H1 (cell line): ENCODE data around the gene MRPL50. TPM values are rescaled to one million over a fixed set of nuclear protein-coding genes. Genes with fewer than 3 reads are reported as not detected.

ENCODE experiments used
- CTCF ChIA-PET: fragments of 300-600 bp; sonication (Branson Sonifier 250); formaldehyde crosslinking; loops from one replicate; lab custom pipeline; 2021; ENCODE audit not compliant: partially characterized antibody; lab: Charles Lee
- POLR2A ChIA-PET: fragments of 300-600 bp; sonication (Branson Sonifier 250); formaldehyde crosslinking; loops from one replicate; lab custom pipeline; 2021; ENCODE audit warnings: inconsistent platforms; ENCODE audit not compliant: partially characterized antibody; lab: Charles Lee
- DNase-seq, 2 experiments: peaks; one replicate each; pipeline versions ENCODE4 v3.0.0 to v3.0.0-alpha.2; 2010 to 2022; ENCODE audit warnings: low spot score in 2 of 2, low read depth in 1 of 2, mixed read lengths in 1 of 2
- FAIRE-seq: peaks from 2 replicates; lab custom pipeline; 2011; peaks lifted over from hg19 to GRCh38; lab: Jason Lieb, UNC
- H2AFZ ChIP-seq: 2 replicates; pipeline ENCODE4 v1.8.1; 2012; ENCODE audit warnings: low read length, inconsistent platforms
- H2AK5ac ChIP-seq: 2 replicates; pipeline ENCODE4 v1.6.1; 2013; ENCODE audit warnings: low read depth, low read length
- H2BK120ac ChIP-seq: replicated peaks from 2 replicates; pipeline ENCODE3; 2013; ENCODE audit warnings: low read depth, low read length, inconsistent platforms
- H2BK12ac ChIP-seq: 2 replicates; pipeline ENCODE4 v1.6.1; 2013; ENCODE audit warnings: low read depth, low read length
- H2BK15ac ChIP-seq: 2 replicates; pipeline ENCODE4 v1.6.1; 2013; ENCODE audit warnings: low read length
- H2BK20ac ChIP-seq: 2 replicates; pipeline ENCODE4 v1.6.1; 2013; ENCODE audit warnings: low read length
- H2BK5ac ChIP-seq: 2 replicates; pipeline ENCODE4 v1.6.1; 2013; ENCODE audit warnings: low read depth, low read length
- H3K14ac ChIP-seq: 2 replicates; pipeline ENCODE4 v1.6.1; 2013; ENCODE audit warnings: inconsistent platforms; ENCODE audit not compliant: insufficient read length
- H3K18ac ChIP-seq: 2 replicates; pipeline ENCODE4 v1.6.1; 2013; ENCODE audit warnings: low read length; ENCODE audit errors: extremely low read depth
- H3K23ac ChIP-seq: 2 replicates; pipeline ENCODE4 v1.6.1; 2013; ENCODE audit warnings: inconsistent platforms; ENCODE audit not compliant: insufficient read length
- H3K23me2 ChIP-seq: 2 replicates; pipeline ENCODE4 v1.6.1; 2013; ENCODE audit warnings: low read depth, low read length
- H3K27ac ChIP-seq: 2 replicates; pipeline ENCODE4 v1.6.1; 2011; ENCODE audit warnings: low read depth, low read length, inconsistent platforms
- H3K27me3 ChIP-seq, 4 experiments: replicated peaks in 1 of 4; 1 replicate in 1 of 4; 2 replicates in 3 of 4; pipeline versions ENCODE4 v1.6.1 to v1.8.1; 2011 to 2013; ENCODE audit warnings: low read length in 3 of 4, mild to moderate bottlenecking in 3 of 4, inconsistent platforms in 2 of 4, mixed read lengths in 2 of 4, moderate library complexity in 1 of 4; ENCODE audit not compliant: control insufficient read depth in 3 of 4, insufficient read depth in 3 of 4; ENCODE audit errors: extremely low read depth in 1 of 4
- H3K36me3 ChIP-seq, 4 experiments: 2 replicates each; pipeline versions ENCODE4 v1.6.1 to v1.8.1; 2011 to 2013; ENCODE audit warnings: mild to moderate bottlenecking in 4 of 4, low read length in 3 of 4, moderate library complexity in 2 of 4, control low read depth in 1 of 4, inconsistent platforms in 1 of 4; ENCODE audit not compliant: insufficient read depth in 4 of 4, control insufficient read depth in 2 of 4
- H3K4ac ChIP-seq: replicated peaks from 2 replicates; pipeline ENCODE3; 2013; ENCODE audit warnings: low read length, low read depth, mixed read lengths, inconsistent platforms; ENCODE audit not compliant: insufficient read length
- H3K4me1 ChIP-seq, 4 experiments: replicated peaks in 1 of 4; 1 replicate in 1 of 4; 2 replicates in 3 of 4; pipeline versions ENCODE4 v1.6.1 to v1.8.1; 2011 to 2013; ENCODE audit warnings: low read length in 3 of 4, inconsistent platforms in 2 of 4, mixed read lengths in 1 of 4; ENCODE audit not compliant: insufficient read depth in 4 of 4, control insufficient read depth in 3 of 4
- H3K4me2 ChIP-seq, 2 experiments: 2 replicates each; pipeline versions ENCODE4 v1.6.1 to v1.8.1; 2011 to 2013; ENCODE audit warnings: low read depth in 2 of 2, low read length in 2 of 2, control low read depth in 1 of 2, inconsistent platforms in 1 of 2, mild to moderate bottlenecking in 1 of 2; ENCODE audit not compliant: insufficient read depth in 1 of 2
- H3K4me3 ChIP-seq, 4 experiments: fragments of 200-600, 300-600 bp in 1 of 4; sonication (generic), shearing (Covaris generic), sonication (Bioruptor Twin) in 1 of 4; 2 replicates each; pipeline versions ENCODE4 v1.5.1 to v1.8.1; 2011 to 2016; ENCODE audit warnings: low read length in 4 of 4, low read depth in 3 of 4, control low read depth in 2 of 4, inconsistent platforms in 2 of 4, mild to moderate bottlenecking in 2 of 4, mixed read lengths in 1 of 4, moderate library complexity in 1 of 4; ENCODE audit not compliant: insufficient read depth in 2 of 4; ENCODE audit errors: extremely low read depth in 1 of 4
- H3K56ac ChIP-seq: replicated peaks from 2 replicates; pipeline ENCODE3; 2013; ENCODE audit warnings: low read depth, mild to moderate bottlenecking, mixed read lengths, low read length, inconsistent platforms; ENCODE audit not compliant: insufficient read length
- H3K79me1 ChIP-seq: 2 replicates; pipeline ENCODE4 v1.6.1; 2013; ENCODE audit warnings: low read depth, low read length, control low read depth
- H3K79me2 ChIP-seq, 2 experiments: 2 replicates each; pipeline versions ENCODE4 v1.6.1 to v1.8.1; 2012 to 2013; ENCODE audit warnings: low read length in 2 of 2, mild to moderate bottlenecking in 2 of 2, inconsistent platforms in 1 of 2; ENCODE audit not compliant: insufficient read depth in 2 of 2, control insufficient read depth in 1 of 2
- H3K9ac ChIP-seq, 4 experiments: replicated peaks in 1 of 4; 1 replicate in 1 of 4; 2 replicates in 3 of 4; pipeline versions ENCODE4 v1.6.1 to v1.8.1; 2011 to 2013; ENCODE audit warnings: low read depth in 3 of 4, low read length in 3 of 4, control low read depth in 2 of 4, mild to moderate bottlenecking in 2 of 4, moderate library complexity in 2 of 4, inconsistent platforms in 1 of 4; ENCODE audit errors: extremely low read depth in 1 of 4
- H3K9me3 ChIP-seq, 2 experiments: 2 replicates each; pipeline versions ENCODE4 v1.6.1 to v1.8.1; 2012 to 2013; ENCODE audit warnings: mild to moderate bottlenecking in 2 of 2, moderate library complexity in 2 of 2, control low read depth in 1 of 2, inconsistent platforms in 1 of 2, low read depth in 1 of 2, low read length in 1 of 2, mixed read lengths in 1 of 2; ENCODE audit not compliant: insufficient read depth in 2 of 2
- H4K20me1 ChIP-seq, 2 experiments: replicated peaks in 1 of 2; 2 replicates each; pipeline versions ENCODE3 to v1.8.1; 2011 to 2013; ENCODE audit warnings: inconsistent platforms in 2 of 2, low read length in 2 of 2, mild to moderate bottlenecking in 1 of 2; ENCODE audit not compliant: insufficient read depth in 2 of 2, control insufficient read depth in 1 of 2
- H4K5ac ChIP-seq: 2 replicates; pipeline ENCODE4 v1.6.1; 2013; ENCODE audit warnings: low read length, low read depth, mixed read lengths, inconsistent platforms; ENCODE audit not compliant: insufficient read length
- H4K8ac ChIP-seq: 2 replicates; pipeline ENCODE4 v1.8.0; 2013; ENCODE audit warnings: mild to moderate bottlenecking, moderate library complexity, low read length, inconsistent platforms; ENCODE audit not compliant: insufficient read depth; ENCODE audit errors: extremely low read depth
- H4K91ac ChIP-seq: replicated peaks from 2 replicates; pipeline ENCODE3; 2013; ENCODE audit warnings: low read length, mixed read lengths, inconsistent platforms; ENCODE audit not compliant: insufficient read length
- BCL11A ChIP-seq, 2 experiments: IDR thresholded peaks; one replicate each; pipeline ENCODE4 v1.6.1; 2011; ENCODE audit warnings: low read depth in 2 of 2, low read length in 2 of 2, mild to moderate bottlenecking in 2 of 2
- CEBPB ChIP-seq: IDR thresholded peaks from 2 replicates; pipeline ENCODE4 v1.6.1; 2012; ENCODE audit warnings: low read depth, low read length
- CHD1 ChIP-seq: IDR thresholded peaks from 2 replicates; pipeline ENCODE4 v1.6.1; 2012; ENCODE audit warnings: low read depth, low read length, improper control_type of control experiment
- GABPA ChIP-seq: IDR thresholded peaks from 2 replicates; pipeline ENCODE4 v1.6.1; 2011; ENCODE audit warnings: mild to moderate bottlenecking, low read length, moderate library complexity, borderline replicate concordance; ENCODE audit not compliant: insufficient read depth
- GTF2F1 ChIP-seq: IDR thresholded peaks from 2 replicates; pipeline ENCODE4 v1.6.1; 2012; ENCODE audit warnings: low read depth, low read length, improper control_type of control experiment, borderline replicate concordance
- JUN ChIP-seq: IDR thresholded peaks from 2 replicates; pipeline ENCODE4 v1.6.1; 2011; ENCODE audit warnings: low read depth, mild to moderate bottlenecking, improper control_type of control experiment, low read length
- KDM5A ChIP-seq: fragments of 200-600 bp; IDR thresholded peaks from 2 replicates; pipeline ENCODE4 v1.7.1; 2012; ENCODE audit warnings: mild to moderate bottlenecking, low read length, inconsistent platforms, mixed read lengths
- PHF8 ChIP-seq: fragments of 200-600 bp; sonication (generic); conservative IDR thresholded peaks from 2 replicates; pipeline ENCODE4 v1.7.1; 2012; ENCODE audit warnings: low read depth, mild to moderate bottlenecking, inconsistent platforms, low read length, moderate library complexity
- RXRA ChIP-seq: IDR thresholded peaks from 2 replicates; pipeline ENCODE4 v1.6.1; 2011; ENCODE audit warnings: low read depth, mild to moderate bottlenecking, low read length, moderate library complexity; ENCODE audit not compliant: insufficient read depth
- SAP30 ChIP-seq: fragments of 300-600 bp; sonication (generic); IDR thresholded peaks from 2 replicates; pipeline ENCODE4 v1.7.1; 2012; ENCODE audit warnings: low read length, moderate library complexity, mild to moderate bottlenecking, inconsistent platforms; ENCODE audit not compliant: insufficient read depth, insufficient replicate concordance
- SP2 ChIP-seq: IDR thresholded peaks from 2 replicates; pipeline ENCODE4 v1.6.1; 2012; ENCODE audit warnings: mild to moderate bottlenecking, low read length, inconsistent platforms
- YY1 ChIP-seq: IDR thresholded peaks from 2 replicates; pipeline ENCODE4 v1.6.1; 2011; ENCODE audit warnings: low read depth, mild to moderate bottlenecking, low read length
- ZNF274 ChIP-seq: IDR thresholded peaks from 2 replicates; pipeline ENCODE4 v1.7.0; 2012; ENCODE audit warnings: low read length, borderline replicate concordance; ENCODE audit errors: extremely low read depth
- WGBS, 2 experiments: shearing (Covaris generic) in 1 of 2; methylation state at CpG; one replicate each; pipeline versions ENCODE4 v1.1.6 to v1.1.7; 2013 to 2015; ENCODE audit warnings: low lambda C conversion rate in 2 of 2, mixed read lengths in 2 of 2, inconsistent platforms in 1 of 2, low coverage in 1 of 2, missing lambda C conversion rate in 1 of 2; ENCODE audit not compliant: insufficient replicate concordance in 2 of 2, insufficient coverage in 1 of 2, insufficient read length in 1 of 2; ENCODE audit errors: extremely low coverage in 1 of 2, missing lambda C conversion rate in 1 of 2; 5-methylcytosine and 5-hydroxymethylcytosine counted together
- polyA plus RNA-seq, 7 experiments: library from polyadenylated mRNA; depleted of rRNA in 3 of 7; stranded (reverse) in 5 of 7; unstranded in 2 of 7; fragments of >200 nt in 5 of 7; fragments of 200-250 nt in 2 of 7; gene quantifications; 1 replicate in 5 of 7; 2 replicates in 1 of 7; 4 replicates in 1 of 7; pipeline versions ENCODE4 v1.2.1 to v1.2.3, GENCODE V29; 2011 to 2013; ENCODE audit warnings: missing spikeins in 2 of 7, mixed read lengths in 2 of 7
- total RNA-seq: library from RNA; stranded (reverse); fragmentation: NEBNext Ultra II Directional; extraction: Animal tissue kit (Norgen Biotek cat#: 25700); gene quantifications from 2 replicates; pipeline ENCODE4 v1.2.1, GENCODE V29; 2021

MRPL50 gene
- total and polyA plus RNA-seq, 2 of the 8 experiments (the other 6 are each of a cell fraction or from before 2014, with no cell fraction given) = 17.8 to 25.1 TPM

- H2BK20ac ChIP-seq = no peak overlapping the region
- no peak overlapping the region for H2AK5ac ChIP-seq
- H3K36me3 ChIP-seq = no peaks in the 10 kb centered on the region
- H4K91ac ChIP-seq = no peak overlapping the region
- no peak overlapping the region for H3K4me3 ChIP-seq
- WGBS, 2 experiments = 94% methylated on average over 6 of the region's 6 CpGs; no CpG with 5 or more reads in 1 of the 2 experiments
- CTCF ChIA-PET = interaction anchor here (2.2 kb wide), 1 partner anchor 12 kb away, joined by 9 read pairs; no protein-coding TSS in a partner anchor
- no peak overlapping the region for H2BK15ac ChIP-seq
- H3K4me2 ChIP-seq = no peak overlapping the region
- no peak overlapping the region for H4K5ac ChIP-seq
- H3K23me2 ChIP-seq = no peaks in the 10 kb centered on the region
- no peak for DNase-seq
- no peaks in the 10 kb centered on the region; a peak in 1 of 7 replicates for H3K4me1 ChIP-seq
- no peak overlapping the region for H2BK12ac ChIP-seq
- TF ChIP-seq KDM5A = no peak
- TF ChIP-seq JUN = no peak
- TF ChIP-seq GABPA = no peak
- TF ChIP-seq BCL11A (IDR thresholded peaks at IDR 0.05; ENCODE audit: low read depth in 2 of 2, low read length in 2 of 2) = no peak
- no peak for TF ChIP-seq SAP30
- no peak for TF ChIP-seq ZNF274
- TF ChIP-seq SP2 = no peak
- TF ChIP-seq CEBPB = no peak
- TF ChIP-seq CHD1 = no peak
- no peak for TF ChIP-seq GTF2F1
- no peak for TF ChIP-seq RXRA
- TF ChIP-seq YY1 = no peak
- TF ChIP-seq PHF8 = no peak
- no peak overlapping the region for H3K18ac ChIP-seq
- H2BK120ac ChIP-seq = no peak overlapping the region
- POLR2A ChIA-PET = interaction anchor here (1.0 kb wide), 1 partner anchor 9 kb away, joined by 3 read pairs; no protein-coding TSS in a partner anchor
- H3K79me1 ChIP-seq = no peaks in the 10 kb centered on the region
- H4K20me1 ChIP-seq = no peaks in the 10 kb centered on the region
- no peaks in the 10 kb centered on the region for H3K79me2 ChIP-seq
- FAIRE-seq = no peak
- no peaks in the 10 kb centered on the region for H3K27me3 ChIP-seq
- H2BK5ac ChIP-seq = no peak overlapping the region
- H3K9me3 ChIP-seq = no peaks in the 10 kb centered on the region
- H3K23ac ChIP-seq = no peak overlapping the region
- no peak overlapping the region for H3K14ac ChIP-seq
- H3K56ac ChIP-seq = no peak overlapping the region
- no peak overlapping the region for H3K27ac ChIP-seq
- no peak overlapping the region for H4K8ac ChIP-seq
- 0 out of 2 replicates have a peak overlapping the region, but pooled peaks have one; percentile 42 for H2AFZ ChIP-seq
- no peak overlapping the region for H3K9ac ChIP-seq
- no peak overlapping the region for H3K4ac ChIP-seq
These were observed 22.1 kb downstream of the MRPL50 start for GRCh38 chr9:101376111-101376848.
